T-helper 17 cell (primary cell): ENCODE results near the gene RFX4. TPM values are rescaled to one million over a fixed set of nuclear protein-coding genes. Genes with fewer than 3 reads are reported as not detected.

Experiments
- ATAC-seq: fragments of 150-1000 bp; cut with Tn5 transposase; 2 replicates; pipeline ENCODE4 v1.10.0; 2021; ENCODE audit warnings: mild to moderate bottlenecking, moderate library complexity
- DNase-seq, 3 donors: peaks; one replicate each; pipeline versions ENCODE4 v3.0.0 to v3.0.0-alpha.2; 2020 to 2021
- H3K9me3 ChIP-seq: one replicate; pipeline ENCODE4 v1.7.0; 2013; ENCODE audit warnings: low read length, mild to moderate bottlenecking; ENCODE audit not compliant: control insufficient read depth, poor library complexity, severe bottlenecking
- H3K27ac Mint-ChIP-seq: one replicate; pipeline ENCODE4 v1.8.0; 2022; ENCODE audit warnings: mild to moderate bottlenecking, moderate library complexity, mixed read lengths
- H3K27me3 Mint-ChIP-seq: one replicate; pipeline ENCODE4 v1.8.0; 2022; ENCODE audit warnings: mixed read lengths
- H3K36me3 Mint-ChIP-seq: one replicate; pipeline ENCODE4 v1.8.0; 2022; ENCODE audit warnings: low read depth, mixed read lengths
- H3K4me1 Mint-ChIP-seq: one replicate; pipeline ENCODE4 v1.8.0; 2022; ENCODE audit warnings: mild to moderate bottlenecking, mixed read lengths
- H3K4me3 Mint-ChIP-seq: one replicate; pipeline ENCODE4 v1.8.0; 2022; ENCODE audit warnings: mild to moderate bottlenecking, moderate library complexity, mixed read lengths
- total RNA-seq, 4 donors: library from RNA in 2 of 4; stranded (reverse) in 2 of 4; gene quantifications; one replicate each; pipeline ENCODE4 v1.2.3 and lab custom pipeline; 2022 to 2026

Gene RFX4
- total RNA-seq, 2 donors from 2014 or later = not detected

- H3K9me3 ChIP-seq = no peaks in the 10 kb centered on the region
- peaks cover 4% of the 10 kb centered on the region for H3K4me1 Mint-ChIP-seq
- ATAC-seq (no peak), DNase-seq (no peak)
- H3K27me3 Mint-ChIP-seq = peaks cover 6% of the 10 kb centered on the region
- no peak overlapping the region for H3K27ac Mint-ChIP-seq
- peaks cover 2% of the 10 kb centered on the region for H3K36me3 Mint-ChIP-seq
- no peak overlapping the region for H3K4me3 Mint-ChIP-seq
These were observed 158.0 kb downstream of the RFX4 start for GRCh38 chr12:106740818-106741217.

GRCh38 chr12:106741247-106741646 lies 158.4 kb downstream of the RFX4 start:
- Mint-ChIP-seq H3K4me1 (peaks cover 4% of the 10 kb centered on the region), H3K27ac (no peak overlapping the region), H3K36me3 (peaks cover 2% of the 10 kb centered on the region), H3K27me3 (peaks cover 6% of the 10 kb centered on the region), H3K4me3 (no peak overlapping the region)
- ATAC-seq (no peak), DNase-seq (no peak)
- H3K9me3 ChIP-seq = no peaks in the 10 kb centered on the region

- no peak for ATAC-seq
- Mint-ChIP-seq H3K27me3 (peaks cover 6% of the 10 kb centered on the region), H3K4me3 (no peak overlapping the region), H3K27ac (no peak overlapping the region), H3K36me3 (no peaks in the 10 kb centered on the region), H3K4me1 (peaks cover 17% of the 10 kb centered on the region)
- no peaks in the 10 kb centered on the region for H3K9me3 ChIP-seq
- no peak for DNase-seq
These were observed 160.6 kb downstream of the RFX4 start for GRCh38 chr12:106743270-106743988.

- Mint-ChIP-seq H3K4me1 (peaks cover 21% of the 10 kb centered on the region), H3K36me3 (no peaks in the 10 kb centered on the region), H3K27ac (no peak overlapping the region), H3K4me3 (no peak overlapping the region), H3K27me3 (peaks cover 6% of the 10 kb centered on the region)
- DNase-seq (no peak), ATAC-seq (no peak)
- H3K9me3 ChIP-seq = no peaks in the 10 kb centered on the region
These were observed 161.8 kb downstream of the RFX4 start for GRCh38 chr12:106744600-106744999.

- Mint-ChIP-seq H3K4me1 (peaks cover 26% of the 10 kb centered on the region), H3K27ac (no peak overlapping the region)
- no peak for ATAC-seq
These were observed 162.5 kb downstream of the RFX4 start for GRCh38 chr12:106745181-106745745.

GRCh38 chr12:106747973-106748436 lies 165.2 kb downstream of the RFX4 start:
- Mint-ChIP-seq H3K27ac (peak overlapping the region; percentile 97), H3K27me3 (no peaks in the 10 kb centered on the region), H3K4me1 (peaks cover 38% of the 10 kb centered on the region), H3K36me3 (peaks cover 3% of the 10 kb centered on the region), H3K4me3 (peak overlapping the region; percentile 52)
- H3K9me3 ChIP-seq = no peaks in the 10 kb centered on the region
- peak in 1 of 3 donors; percentile 21 for DNase-seq
- peak; percentile 94 for ATAC-seq

More at GRCh38 chr12:106745181-106745745, 162.5 kb downstream of the RFX4 start:
- H3K9me3 ChIP-seq = no peaks in the 10 kb centered on the region
- Mint-ChIP-seq H3K36me3 (no peaks in the 10 kb centered on the region), H3K4me3 (no peak overlapping the region), H3K27me3 (peaks cover 6% of the 10 kb centered on the region)
- no peak for DNase-seq

GRCh38 chr12:106750524-106750923 lies 167.7 kb downstream of the RFX4 start:
- no peak for DNase-seq
- Mint-ChIP-seq H3K4me1 (peaks cover 54% of the 10 kb centered on the region), H3K4me3 (peak overlapping the region; percentile 37), H3K27ac (peak overlapping the region; percentile 97), H3K27me3 (no peaks in the 10 kb centered on the region), H3K36me3 (peaks cover 3% of the 10 kb centered on the region)
- H3K9me3 ChIP-seq = no peaks in the 10 kb centered on the region
- no peak for ATAC-seq

- peak; percentile 93 for ATAC-seq
- peaks cover 40% of the 10 kb centered on the region for H3K4me1 Mint-ChIP-seq
- H3K4me3 Mint-ChIP-seq = peak overlapping the region; percentile 80
These were observed 170.7 kb downstream of the RFX4 start for GRCh38 chr12:106753526-106753925.

GRCh38 chr12:106754331-106754730 lies 171.5 kb downstream of the RFX4 start:
- Mint-ChIP-seq H3K27ac (peak overlapping the region; percentile 94), H3K4me1 (peaks cover 43% of the 10 kb centered on the region), H3K36me3 (peaks cover 3% of the 10 kb centered on the region), H3K27me3 (no peaks in the 10 kb centered on the region), H3K4me3 (peak overlapping the region; percentile 53)
- no peaks in the 10 kb centered on the region for H3K9me3 ChIP-seq
- DNase-seq (no peak), ATAC-seq (no peak)

More at GRCh38 chr12:106753526-106753925, 170.7 kb downstream of the RFX4 start:
- no peaks in the 10 kb centered on the region for H3K9me3 ChIP-seq
- Mint-ChIP-seq H3K36me3 (peaks cover 3% of the 10 kb centered on the region), H3K27ac (peak overlapping the region; percentile 94), H3K27me3 (no peaks in the 10 kb centered on the region)
- DNase-seq = peak in 1 of 3 donors; percentile 16

GRCh38 chr12:106757623-106758348 lies 175.0 kb downstream of the RFX4 start:
- ATAC-seq (no peak), DNase-seq (no peak)
- H3K36me3 Mint-ChIP-seq = no peaks in the 10 kb centered on the region
- H3K4me3 Mint-ChIP-seq = no peak overlapping the region
- H3K9me3 ChIP-seq = no peaks in the 10 kb centered on the region
- H3K4me1 Mint-ChIP-seq = peaks cover 45% of the 10 kb centered on the region
- peak overlapping the region; percentile 99 for H3K27ac Mint-ChIP-seq
- H3K27me3 Mint-ChIP-seq = no peaks in the 10 kb centered on the region

- H3K27ac Mint-ChIP-seq = peak overlapping the region; percentile 99
- no peaks in the 10 kb centered on the region for H3K36me3 Mint-ChIP-seq
- no peak for DNase-seq
- no peaks in the 10 kb centered on the region for H3K27me3 Mint-ChIP-seq
- no peak for ATAC-seq
- peaks cover 38% of the 10 kb centered on the region for H3K4me1 Mint-ChIP-seq
- no peaks in the 10 kb centered on the region for H3K9me3 ChIP-seq
- peak overlapping the region; percentile 49 for H3K4me3 Mint-ChIP-seq
These were observed 175.7 kb downstream of the RFX4 start for GRCh38 chr12:106758349-106759110.

- H3K36me3 Mint-ChIP-seq = no peaks in the 10 kb centered on the region
- H3K27me3 Mint-ChIP-seq = no peaks in the 10 kb centered on the region
- peak overlapping the region; percentile 94 for H3K4me3 Mint-ChIP-seq
- ATAC-seq (peak; percentile 35), DNase-seq (no peak)
- H3K4me1 Mint-ChIP-seq = peaks cover 29% of the 10 kb centered on the region
- H3K27ac Mint-ChIP-seq = peak overlapping the region; percentile 99
- H3K9me3 ChIP-seq = no peaks in the 10 kb centered on the region
These were observed 176.9 kb downstream of the RFX4 start for GRCh38 chr12:106759526-106760183.
